HEK293 (cell line): Measurements from ENCODE around the gene ICAM4.

Experiments
- BCL11A ChIP-seq: fragments of 450-650 bp; formaldehyde crosslinking; IDR thresholded peaks from 2 replicates; pipeline ENCODE4 v1.5.1; 2016; ENCODE audit warnings: low read depth, missing biosample characterization, missing genetic modification characterization
- GLIS2 ChIP-seq: fragments of 450-650 bp; formaldehyde crosslinking; IDR thresholded peaks from 2 replicates; pipeline ENCODE4 v1.5.1; 2016; ENCODE audit warnings: missing biosample characterization, missing genetic modification characterization
- MZF1 ChIP-seq: fragments of 450-650 bp; formaldehyde crosslinking; IDR thresholded peaks from 2 replicates; pipeline ENCODE4 v1.5.1; 2017; ENCODE audit warnings: missing biosample characterization, missing genetic modification characterization, borderline replicate concordance
- RBAK ChIP-seq: fragments of 450-650 bp; formaldehyde crosslinking; IDR thresholded peaks from 2 replicates; pipeline ENCODE4 v1.5.1; 2016; ENCODE audit warnings: missing biosample characterization, missing genetic modification characterization
- SP2 ChIP-seq: fragments of 450-650 bp; formaldehyde crosslinking; IDR thresholded peaks from 2 replicates; pipeline ENCODE4 v1.5.1; 2016; ENCODE audit warnings: missing biosample characterization, missing genetic modification characterization
- YY2 ChIP-seq: fragments of 450-650 bp; formaldehyde crosslinking; IDR thresholded peaks from 2 replicates; pipeline ENCODE4 v1.5.1; 2016; ENCODE audit warnings: missing biosample characterization, missing genetic modification characterization
- ZBTB20 ChIP-seq: fragments of 450-650 bp; formaldehyde crosslinking; IDR thresholded peaks from 2 replicates; pipeline ENCODE4 v1.5.1; 2016; ENCODE audit warnings: missing biosample characterization, missing genetic modification characterization
- ZBTB48 ChIP-seq: fragments of 450-650 bp; formaldehyde crosslinking; IDR thresholded peaks from 2 replicates; pipeline ENCODE4 v1.5.1; 2016; ENCODE audit warnings: missing biosample characterization, missing genetic modification characterization
- ZNF112 ChIP-seq: fragments of 450-650 bp; formaldehyde crosslinking; IDR thresholded peaks from 2 replicates; pipeline ENCODE4 v1.5.0; 2017; ENCODE audit warnings: missing biosample characterization, missing genetic modification characterization
- ZNF114 ChIP-seq: fragments of 450-650 bp; formaldehyde crosslinking; IDR thresholded peaks from 2 replicates; pipeline ENCODE4 v1.5.0; 2017; ENCODE audit warnings: missing biosample characterization, missing genetic modification characterization
- ZNF133 ChIP-seq: fragments of 450-650 bp; formaldehyde crosslinking; IDR thresholded peaks from 2 replicates; pipeline ENCODE4 v1.5.1; 2016; ENCODE audit warnings: missing biosample characterization, missing genetic modification characterization
- ZNF19 ChIP-seq: fragments of 450-650 bp; formaldehyde crosslinking; IDR thresholded peaks from 2 replicates; pipeline ENCODE4; 2016; ENCODE audit warnings: missing biosample characterization, missing genetic modification characterization, low read depth
- ZNF2 ChIP-seq: fragments of 450-650 bp; formaldehyde crosslinking; IDR thresholded peaks from 2 replicates; pipeline ENCODE4 v1.5.1; 2016; ENCODE audit warnings: missing biosample characterization, missing genetic modification characterization
- ZNF223 ChIP-seq: fragments of 450-650 bp; formaldehyde crosslinking; IDR thresholded peaks from 2 replicates; pipeline ENCODE4 v1.5.1; 2016; ENCODE audit warnings: missing biosample characterization, missing genetic modification characterization
- ZNF266 ChIP-seq: fragments of 450-650 bp; formaldehyde crosslinking; IDR thresholded peaks from 2 replicates; pipeline ENCODE4 v1.5.1; 2016; ENCODE audit warnings: missing biosample characterization, missing genetic modification characterization, low read depth
- ZNF366 ChIP-seq: fragments of 450-650 bp; formaldehyde crosslinking; conservative IDR thresholded peaks from 2 replicates; pipeline ENCODE4 v1.5.1; 2016; ENCODE audit warnings: missing biosample characterization, missing genetic modification characterization
- ZNF391 ChIP-seq: fragments of 450-650 bp; formaldehyde crosslinking; IDR thresholded peaks from 2 replicates; pipeline ENCODE4 v1.5.1; 2016; ENCODE audit warnings: low read depth, missing biosample characterization, missing genetic modification characterization, borderline replicate concordance
- ZNF530 ChIP-seq: fragments of 450-650 bp; formaldehyde crosslinking; IDR thresholded peaks from 2 replicates; pipeline ENCODE4 v1.5.1; 2016; ENCODE audit warnings: low read depth, missing biosample characterization, missing genetic modification characterization
- ZNF544 ChIP-seq: fragments of 450-650 bp; formaldehyde crosslinking; IDR thresholded peaks from 2 replicates; pipeline ENCODE4 v1.5.0; 2017; ENCODE audit warnings: missing biosample characterization, missing genetic modification characterization
- ZNF548 ChIP-seq: fragments of 450-650 bp; formaldehyde crosslinking; IDR thresholded peaks from 2 replicates; pipeline ENCODE4 v1.5.1; 2016; ENCODE audit warnings: missing biosample characterization, missing genetic modification characterization
- ZNF610 ChIP-seq: fragments of 450-650 bp; formaldehyde crosslinking; IDR thresholded peaks from 2 replicates; pipeline ENCODE4 v1.5.1; 2016; ENCODE audit warnings: missing biosample characterization, missing genetic modification characterization, borderline replicate concordance
- ZNF76 ChIP-seq: fragments of 450-650 bp; formaldehyde crosslinking; IDR thresholded peaks from 2 replicates; pipeline ENCODE4; 2016; ENCODE audit warnings: low read depth, missing biosample characterization, missing genetic modification characterization, borderline replicate concordance
- TF ChIP-seq, protein P1 (sequence below): fragments of 450-650 bp; formaldehyde crosslinking; IDR thresholded peaks from 2 replicates; pipeline ENCODE4 v1.5.1; 2016; ENCODE audit warnings: missing biosample characterization, missing genetic modification characterization
- TF ChIP-seq, protein P2 (sequence below): fragments of 450-650 bp; formaldehyde crosslinking; IDR thresholded peaks from 2 replicates; pipeline ENCODE4 v1.5.1; 2017; ENCODE audit warnings: missing biosample characterization, mild to moderate bottlenecking, missing genetic modification characterization, moderate library complexity
- TF ChIP-seq, protein P3 (sequence below): fragments of 450-650 bp; formaldehyde crosslinking; IDR thresholded peaks from 2 replicates; pipeline ENCODE4 v1.5.1; 2016; ENCODE audit warnings: missing biosample characterization, missing genetic modification characterization
- TF ChIP-seq, protein P4 (sequence below): fragments of 450-650 bp; formaldehyde crosslinking; IDR thresholded peaks from 2 replicates; pipeline ENCODE4 v1.5.1; 2016; ENCODE audit warnings: missing biosample characterization, missing genetic modification characterization
- TF ChIP-seq, protein P5 (sequence below): fragments of 450-650 bp; formaldehyde crosslinking; IDR thresholded peaks from 2 replicates; pipeline ENCODE4 v1.5.0; 2017; ENCODE audit warnings: missing biosample characterization, missing genetic modification characterization, borderline replicate concordance
- TF ChIP-seq, protein P6 (sequence below): fragments of 450-650 bp; formaldehyde crosslinking; IDR thresholded peaks from 2 replicates; pipeline ENCODE4 v1.5.1; 2016; ENCODE audit warnings: missing biosample characterization, missing genetic modification characterization
- TF ChIP-seq, protein P7 (sequence below): fragments of 450-650 bp; formaldehyde crosslinking; IDR thresholded peaks from 2 replicates; pipeline ENCODE4 v1.5.1; 2016; ENCODE audit warnings: missing biosample characterization, missing genetic modification characterization

The ICAM4 gene

DNA sequence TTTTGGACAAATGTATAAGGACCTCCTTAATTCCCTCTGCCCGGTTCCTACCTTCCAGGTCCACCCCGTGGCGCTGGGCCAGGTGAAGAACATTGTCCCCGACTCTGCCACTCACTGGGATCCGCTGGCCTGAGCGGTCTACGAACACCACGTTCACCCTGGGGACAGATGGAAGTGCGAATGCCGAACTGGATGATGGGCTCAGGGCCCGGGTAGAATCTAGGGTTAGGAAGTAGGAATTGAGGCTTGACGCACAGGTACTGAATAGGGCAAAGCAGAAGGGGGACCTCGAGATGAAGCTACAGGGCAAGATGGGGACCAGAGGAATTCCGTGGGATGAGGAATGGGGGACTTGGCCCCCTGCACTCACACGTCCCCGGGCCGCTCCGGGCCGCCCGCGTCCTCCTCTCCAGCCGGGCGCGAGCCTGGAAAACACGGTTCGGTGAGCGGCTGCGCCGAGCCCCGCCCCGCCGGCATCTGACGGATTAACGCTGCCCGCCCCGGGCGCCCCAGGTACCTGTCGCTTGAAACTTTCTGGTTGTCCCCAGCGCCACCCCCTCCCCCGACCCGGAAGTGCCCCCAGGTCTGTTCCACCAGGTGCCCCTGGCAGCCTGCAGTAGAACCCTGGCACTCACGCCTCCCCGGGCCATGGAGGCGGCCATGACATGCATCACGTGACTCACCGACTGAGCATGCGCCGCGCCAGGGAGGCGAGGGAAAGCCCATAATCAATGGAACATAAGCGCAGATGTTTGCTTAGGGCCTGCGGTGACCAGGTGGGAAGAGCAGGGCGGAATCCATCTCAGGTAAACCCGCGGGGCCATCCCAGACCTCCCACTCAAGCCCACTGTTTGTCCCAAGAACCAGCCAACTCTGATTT, 28.8 kb downstream of the ICAM4 start, which contains the start of gene FDX2 (continued):
- TF ChIP-seq ZNF133 (tag by site-specific recombination): no peak; the same call in 1 of the 2 replicates
- no peak for TF ChIP-seq ZNF114
- TF ChIP-seq, protein P1, sequence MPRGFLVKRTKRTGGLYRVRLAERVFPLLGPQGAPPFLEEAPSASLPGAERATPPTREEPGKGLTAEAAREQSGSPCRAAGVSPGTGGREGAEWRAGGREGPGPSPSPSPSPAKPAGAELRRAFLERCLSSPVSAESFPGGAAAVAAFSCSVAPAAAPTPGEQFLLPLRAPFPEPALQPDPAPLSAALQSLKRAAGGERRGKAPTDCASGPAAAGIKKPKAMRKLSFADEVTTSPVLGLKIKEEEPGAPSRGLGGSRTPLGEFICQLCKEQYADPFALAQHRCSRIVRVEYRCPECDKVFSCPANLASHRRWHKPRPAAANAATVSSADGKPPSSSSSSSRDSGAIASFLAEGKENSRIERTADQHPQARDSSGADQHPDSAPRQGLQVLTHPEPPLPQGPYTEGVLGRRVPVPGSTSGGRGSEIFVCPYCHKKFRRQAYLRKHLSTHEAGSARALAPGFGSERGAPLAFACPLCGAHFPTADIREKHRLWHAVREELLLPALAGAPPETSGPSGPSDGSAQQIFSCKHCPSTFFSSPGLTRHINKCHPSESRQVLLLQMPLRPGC (tag by site-specific recombination): no peak
- TF ChIP-seq SP2: peak; percentile 56
- peak; percentile 87; the same call in 1 of the 2 replicates for TF ChIP-seq ZNF76 (tag by site-specific recombination)
- no peak for TF ChIP-seq ZNF548
- TF ChIP-seq ZNF223 (tag by site-specific recombination): no peak
- no peak for TF ChIP-seq ZNF266 (tag by site-specific recombination)
- 0 out of 2 replicates have a peak, but pooled peaks have one; percentile 60 for TF ChIP-seq ZNF610 (tag by site-specific recombination)
- peak; percentile 97 for TF ChIP-seq YY2 (tag by site-specific recombination)
- TF ChIP-seq GLIS2 (tag by site-specific recombination): peak; percentile 71
- no peak for TF ChIP-seq ZNF112 (tag by site-specific recombination)
- peak; percentile 98 for TF ChIP-seq ZBTB20 (tag by site-specific recombination)
- 0 out of 2 replicates have a peak, but pooled peaks have one; percentile 34 for TF ChIP-seq ZNF2 (tag by site-specific recombination)
- TF ChIP-seq, protein P2, sequence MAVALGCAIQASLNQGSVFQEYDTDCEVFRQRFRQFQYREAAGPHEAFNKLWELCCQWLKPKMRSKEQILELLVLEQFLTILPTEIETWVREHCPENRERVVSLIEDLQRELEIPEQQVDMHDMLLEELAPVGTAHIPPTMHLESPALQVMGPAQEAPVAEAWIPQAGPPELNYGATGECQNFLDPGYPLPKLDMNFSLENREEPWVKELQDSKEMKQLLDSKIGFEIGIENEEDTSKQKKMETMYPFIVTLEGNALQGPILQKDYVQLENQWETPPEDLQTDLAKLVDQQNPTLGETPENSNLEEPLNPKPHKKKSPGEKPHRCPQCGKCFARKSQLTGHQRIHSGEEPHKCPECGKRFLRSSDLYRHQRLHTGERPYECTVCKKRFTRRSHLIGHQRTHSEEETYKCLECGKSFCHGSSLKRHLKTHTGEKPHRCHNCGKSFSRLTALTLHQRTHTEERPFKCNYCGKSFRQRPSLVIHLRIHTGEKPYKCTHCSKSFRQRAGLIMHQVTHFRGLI (tag by site-specific recombination): no peak; the same call in 1 of the 2 replicates
- no peak for TF ChIP-seq ZNF544 (tag by site-specific recombination)
- TF ChIP-seq, protein P3, sequence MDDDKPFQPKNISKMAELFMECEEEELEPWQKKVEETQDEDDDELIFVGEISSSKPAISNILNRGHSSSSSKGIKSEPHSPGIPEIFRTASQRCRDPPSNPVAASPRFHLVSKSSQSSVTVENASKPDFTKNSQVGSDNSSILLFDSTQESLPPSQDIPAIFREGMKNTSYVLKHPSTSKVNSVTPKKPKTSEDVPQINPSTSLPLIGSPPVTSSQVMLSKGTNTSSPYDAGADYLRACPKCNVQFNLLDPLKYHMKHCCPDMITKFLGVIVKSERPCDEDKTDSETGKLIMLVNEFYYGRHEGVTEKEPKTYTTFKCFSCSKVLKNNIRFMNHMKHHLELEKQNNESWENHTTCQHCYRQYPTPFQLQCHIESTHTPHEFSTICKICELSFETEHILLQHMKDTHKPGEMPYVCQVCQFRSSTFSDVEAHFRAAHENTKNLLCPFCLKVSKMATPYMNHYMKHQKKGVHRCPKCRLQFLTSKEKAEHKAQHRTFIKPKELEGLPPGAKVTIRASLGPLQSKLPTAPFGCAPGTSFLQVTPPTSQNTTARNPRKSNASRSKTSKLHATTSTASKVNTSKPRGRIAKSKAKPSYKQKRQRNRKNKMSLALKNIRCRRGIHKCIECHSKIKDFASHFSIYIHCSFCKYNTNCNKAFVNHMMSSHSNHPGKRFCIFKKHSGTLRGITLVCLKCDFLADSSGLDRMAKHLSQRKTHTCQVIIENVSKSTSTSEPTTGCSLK (tag by site-specific recombination): no peak
- TF ChIP-seq ZNF366 (tag by site-specific recombination): no peak
- no peak; the same call in 1 of the 2 replicates for TF ChIP-seq ZNF391 (tag by site-specific recombination)
- TF ChIP-seq, protein P4, sequence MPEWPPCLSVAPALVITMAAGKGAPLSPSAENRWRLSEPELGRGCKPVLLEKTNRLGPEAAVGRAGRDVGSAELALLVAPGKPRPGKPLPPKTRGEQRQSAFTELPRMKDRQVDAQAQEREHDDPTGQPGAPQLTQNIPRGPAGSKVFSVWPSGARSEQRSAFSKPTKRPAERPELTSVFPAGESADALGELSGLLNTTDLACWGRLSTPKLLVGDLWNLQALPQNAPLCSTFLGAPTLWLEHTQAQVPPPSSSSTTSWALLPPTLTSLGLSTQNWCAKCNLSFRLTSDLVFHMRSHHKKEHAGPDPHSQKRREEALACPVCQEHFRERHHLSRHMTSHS (tag by site-specific recombination): no peak
- TF ChIP-seq, protein P5, sequence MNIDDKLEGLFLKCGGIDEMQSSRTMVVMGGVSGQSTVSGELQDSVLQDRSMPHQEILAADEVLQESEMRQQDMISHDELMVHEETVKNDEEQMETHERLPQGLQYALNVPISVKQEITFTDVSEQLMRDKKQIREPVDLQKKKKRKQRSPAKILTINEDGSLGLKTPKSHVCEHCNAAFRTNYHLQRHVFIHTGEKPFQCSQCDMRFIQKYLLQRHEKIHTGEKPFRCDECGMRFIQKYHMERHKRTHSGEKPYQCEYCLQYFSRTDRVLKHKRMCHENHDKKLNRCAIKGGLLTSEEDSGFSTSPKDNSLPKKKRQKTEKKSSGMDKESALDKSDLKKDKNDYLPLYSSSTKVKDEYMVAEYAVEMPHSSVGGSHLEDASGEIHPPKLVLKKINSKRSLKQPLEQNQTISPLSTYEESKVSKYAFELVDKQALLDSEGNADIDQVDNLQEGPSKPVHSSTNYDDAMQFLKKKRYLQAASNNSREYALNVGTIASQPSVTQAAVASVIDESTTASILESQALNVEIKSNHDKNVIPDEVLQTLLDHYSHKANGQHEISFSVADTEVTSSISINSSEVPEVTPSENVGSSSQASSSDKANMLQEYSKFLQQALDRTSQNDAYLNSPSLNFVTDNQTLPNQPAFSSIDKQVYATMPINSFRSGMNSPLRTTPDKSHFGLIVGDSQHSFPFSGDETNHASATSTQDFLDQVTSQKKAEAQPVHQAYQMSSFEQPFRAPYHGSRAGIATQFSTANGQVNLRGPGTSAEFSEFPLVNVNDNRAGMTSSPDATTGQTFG (tag by site-specific recombination): no peak
- TF ChIP-seq ZNF19: no peak
- no peak for TF ChIP-seq MZF1
- no peak for TF ChIP-seq RBAK (tag by site-specific recombination)
- TF ChIP-seq ZNF530 (tag by site-specific recombination): no peak
- TF ChIP-seq, protein P6, sequence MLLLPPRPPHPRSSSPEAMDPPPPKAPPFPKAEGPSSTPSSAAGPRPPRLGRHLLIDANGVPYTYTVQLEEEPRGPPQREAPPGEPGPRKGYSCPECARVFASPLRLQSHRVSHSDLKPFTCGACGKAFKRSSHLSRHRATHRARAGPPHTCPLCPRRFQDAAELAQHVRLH: no peak
- peak; percentile 90 for TF ChIP-seq ZBTB48 (tag by site-specific recombination)
- TF ChIP-seq BCL11A (tag by site-specific recombination): no peak
- TF ChIP-seq, protein P7, sequence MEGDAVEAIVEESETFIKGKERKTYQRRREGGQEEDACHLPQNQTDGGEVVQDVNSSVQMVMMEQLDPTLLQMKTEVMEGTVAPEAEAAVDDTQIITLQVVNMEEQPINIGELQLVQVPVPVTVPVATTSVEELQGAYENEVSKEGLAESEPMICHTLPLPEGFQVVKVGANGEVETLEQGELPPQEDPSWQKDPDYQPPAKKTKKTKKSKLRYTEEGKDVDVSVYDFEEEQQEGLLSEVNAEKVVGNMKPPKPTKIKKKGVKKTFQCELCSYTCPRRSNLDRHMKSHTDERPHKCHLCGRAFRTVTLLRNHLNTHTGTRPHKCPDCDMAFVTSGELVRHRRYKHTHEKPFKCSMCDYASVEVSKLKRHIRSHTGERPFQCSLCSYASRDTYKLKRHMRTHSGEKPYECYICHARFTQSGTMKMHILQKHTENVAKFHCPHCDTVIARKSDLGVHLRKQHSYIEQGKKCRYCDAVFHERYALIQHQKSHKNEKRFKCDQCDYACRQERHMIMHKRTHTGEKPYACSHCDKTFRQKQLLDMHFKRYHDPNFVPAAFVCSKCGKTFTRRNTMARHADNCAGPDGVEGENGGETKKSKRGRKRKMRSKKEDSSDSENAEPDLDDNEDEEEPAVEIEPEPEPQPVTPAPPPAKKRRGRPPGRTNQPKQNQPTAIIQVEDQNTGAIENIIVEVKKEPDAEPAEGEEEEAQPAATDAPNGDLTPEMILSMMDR: no peak
